ENCODE measurements around the gene COX7C.

DNA sequence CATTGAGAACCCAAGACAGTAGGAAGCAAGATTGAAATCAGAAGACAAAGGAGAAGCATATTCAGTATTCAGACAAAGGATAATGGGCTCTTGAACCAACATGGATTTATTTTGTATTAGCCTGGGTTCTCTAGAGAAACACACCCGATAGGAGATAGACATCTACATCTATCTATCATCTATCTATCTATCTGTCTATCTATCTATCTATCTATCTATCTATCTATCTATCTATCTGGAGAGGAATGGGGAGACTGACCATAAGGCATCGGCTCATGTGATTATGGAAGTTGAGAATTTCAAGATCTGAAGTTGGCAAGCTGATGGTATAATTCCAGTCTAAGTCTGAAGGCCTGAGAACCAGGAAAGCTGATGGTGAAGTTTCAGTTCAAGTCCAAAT lies 13.4 kb downstream of the COX7C start:
- TF ChIP-seq CTCF (IDR thresholded peaks at IDR 0.05) (no peak), POLR2A (IDR thresholded peaks at IDR 0.05) (no peak)
